GM19468 (cell line): ENCODE results near the gene TBXT.
"Not testable (repeated sequence)": the region's sequence is repeated elsewhere in the genome, so short reads cannot be mapped to it uniquely, and the experiment has no call there.

Experiments used
- ATAC-seq: cut with Tn5 transposase; IDR thresholded peaks from one replicate; pipeline ENCODE4 v1.9.1; 2021; ENCODE audit warnings: mild to moderate bottlenecking, moderate library complexity, moderate number of reproducible peaks; ENCODE audit not compliant: unreplicated experiment; ENCODE audit errors: extremely low read depth

Gene TBXT

DNA sequence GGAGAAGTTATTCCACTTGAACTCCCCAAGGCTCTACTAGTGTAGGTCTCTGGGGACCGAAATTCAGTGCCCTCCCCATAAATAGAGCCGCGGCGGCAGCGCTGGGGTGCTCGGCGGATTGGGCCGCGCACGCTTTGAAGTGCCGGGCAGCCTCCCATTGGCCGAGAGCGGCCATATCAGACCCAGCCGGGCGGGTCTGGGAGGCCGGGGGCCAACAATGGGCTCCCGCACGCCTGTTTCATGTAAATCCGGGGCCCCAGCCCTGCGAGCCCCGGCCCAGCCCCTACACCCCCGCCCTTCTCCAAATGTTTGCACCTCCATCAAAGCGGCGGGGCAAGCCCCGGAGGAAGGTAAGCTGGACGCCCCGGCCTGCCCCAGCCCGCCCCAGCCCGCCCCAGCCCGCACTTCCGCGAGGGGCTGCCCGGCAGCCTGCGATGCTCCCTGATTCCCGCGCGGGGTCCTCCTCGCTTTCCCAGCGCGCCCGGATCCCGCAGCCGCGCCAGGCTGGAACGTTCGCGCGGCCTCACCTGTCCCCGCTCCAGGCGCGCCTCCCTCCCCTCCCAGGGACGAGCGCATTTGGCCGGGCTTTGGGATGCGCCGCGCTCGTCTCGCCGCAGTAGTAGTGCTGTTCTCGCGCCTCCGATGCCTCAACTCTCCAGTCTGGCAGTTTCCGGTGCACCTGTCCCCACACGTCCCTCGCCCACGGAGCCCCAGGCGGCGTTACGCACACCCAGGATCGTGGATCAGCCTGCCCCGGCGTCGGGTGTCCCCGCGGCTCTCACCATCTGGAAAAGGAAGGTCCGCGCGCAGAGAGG lies at the start of gene TBXT:
TBXT (minus strand) TSS at position 51 of the 815 bp plus-strand sequence. CDS start 260 bp downstream, outside the sequence.
- no peak for ATAC-seq

GRCh38 chr6:166207284-166207561 lies 39.6 kb upstream of the TBXT start:
- ATAC-seq, result no peak

DNA sequence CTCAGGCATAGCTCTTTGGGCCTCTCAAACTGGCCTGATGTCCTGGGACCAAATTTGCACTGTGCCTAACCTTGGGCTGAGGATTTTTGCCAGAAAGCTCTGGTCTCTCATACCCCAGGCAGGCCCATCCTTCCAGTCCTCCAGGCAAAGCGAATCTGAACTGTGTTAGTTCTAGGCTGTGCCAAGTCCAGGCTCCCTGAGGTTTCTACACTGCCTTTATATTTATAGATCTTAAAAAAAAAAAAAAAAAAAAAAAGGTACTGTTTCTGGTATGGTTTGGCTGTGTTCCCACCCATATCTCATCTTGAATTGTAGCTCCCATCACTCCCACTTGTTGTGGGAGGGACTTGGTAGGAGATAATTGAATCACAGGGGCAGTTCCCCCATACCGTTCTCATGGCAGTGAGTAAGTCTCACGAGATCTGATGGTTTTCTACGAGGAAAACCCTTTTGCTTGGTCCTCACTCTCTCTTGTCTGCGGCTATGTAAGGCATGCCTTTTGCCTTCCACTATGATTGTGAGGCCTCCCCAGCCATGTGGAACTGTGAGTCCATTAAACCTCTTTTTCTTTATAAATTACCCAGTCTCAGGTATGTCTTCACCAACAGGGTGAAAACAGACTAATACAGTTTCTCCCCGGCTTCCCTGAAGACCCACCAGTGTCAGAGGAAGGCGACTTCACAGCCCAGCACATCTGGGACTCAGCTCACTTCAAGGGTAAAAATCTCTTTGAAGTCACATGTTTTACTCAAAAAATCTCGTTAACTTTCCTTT lies 39.0 kb upstream of the TBXT start:
- ATAC-seq, result no peak

DNA sequence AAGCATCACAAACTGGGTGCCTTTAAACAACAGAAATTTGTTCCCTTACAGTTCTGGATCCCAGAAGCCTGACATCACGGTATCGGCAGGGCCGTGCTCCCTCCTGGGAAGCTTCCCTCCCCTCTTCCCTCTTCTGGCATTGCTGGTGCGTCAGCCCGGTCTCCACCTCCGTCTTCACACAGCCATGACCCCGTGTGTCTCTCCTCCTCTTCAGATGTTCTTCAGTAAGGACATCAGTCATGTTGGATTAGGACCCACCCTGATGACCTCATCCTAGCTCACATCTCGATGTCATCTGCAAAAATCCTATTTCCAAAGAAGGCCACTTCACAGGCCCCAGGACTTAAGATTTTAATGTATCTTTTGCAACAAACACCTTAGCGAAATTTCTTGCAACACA lies 38.4 kb upstream of the TBXT start:
- ATAC-seq, result no peak

- ATAC-seq, result no peak
These were observed 37.4 kb upstream of the TBXT start for GRCh38 chr6:166204852-166205650.

GRCh38 chr6:166203641-166204222 lies 36.1 kb upstream of the TBXT start:
- no peak for ATAC-seq

DNA sequence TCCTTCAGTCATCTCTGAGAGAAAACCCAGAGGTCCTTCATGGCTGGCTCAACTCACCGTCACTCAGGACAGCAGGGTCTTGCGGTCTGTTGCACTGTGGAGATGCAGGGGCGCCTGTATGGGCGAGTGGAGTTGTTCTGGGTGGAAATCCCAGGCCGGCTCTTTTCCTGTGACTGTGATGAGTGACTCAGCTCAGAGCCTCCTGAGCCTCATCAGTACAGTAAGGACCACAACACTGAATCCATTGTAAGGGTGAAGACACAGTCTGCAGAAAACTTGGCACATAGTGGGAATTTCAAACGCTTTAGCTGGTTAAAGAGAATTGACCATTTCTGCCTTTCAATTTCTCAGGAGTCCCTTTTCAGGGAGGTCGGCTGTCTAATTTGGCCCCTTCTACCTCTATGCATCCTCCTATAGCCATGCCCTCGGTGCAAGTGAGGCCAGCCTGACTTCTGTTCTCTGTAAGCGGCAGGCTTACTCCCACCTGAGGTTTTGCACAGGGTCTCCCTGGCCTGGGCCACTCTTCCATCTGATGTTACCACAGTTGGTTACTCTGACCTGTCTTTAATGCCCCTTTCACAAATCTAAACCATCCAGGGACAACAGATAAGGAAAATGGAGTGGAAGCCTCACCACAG lies 35.5 kb upstream of the TBXT start:
- ATAC-seq, result no peak

DNA sequence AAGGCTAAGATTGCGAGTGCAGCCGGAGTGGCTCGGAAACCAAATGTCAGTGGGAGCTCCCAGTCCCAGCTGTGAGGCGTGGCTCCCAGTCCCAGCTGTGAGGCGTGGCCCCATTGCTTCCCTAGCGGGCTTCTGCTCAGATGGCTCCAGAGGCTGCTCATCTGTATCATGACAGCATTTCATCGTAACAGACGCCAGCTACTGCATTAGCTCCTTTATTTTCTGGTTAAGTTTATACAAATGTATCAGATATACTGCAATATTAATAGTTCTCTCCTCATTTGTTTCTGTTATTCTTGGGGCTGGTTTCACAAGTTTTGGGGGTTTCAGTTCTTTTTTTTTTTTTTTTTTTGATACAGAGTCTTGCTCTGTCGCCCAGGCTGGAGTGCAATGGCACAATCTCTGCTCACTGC lies 34.7 kb upstream of the TBXT start:
- ATAC-seq, result peak; percentile 66

DNA sequence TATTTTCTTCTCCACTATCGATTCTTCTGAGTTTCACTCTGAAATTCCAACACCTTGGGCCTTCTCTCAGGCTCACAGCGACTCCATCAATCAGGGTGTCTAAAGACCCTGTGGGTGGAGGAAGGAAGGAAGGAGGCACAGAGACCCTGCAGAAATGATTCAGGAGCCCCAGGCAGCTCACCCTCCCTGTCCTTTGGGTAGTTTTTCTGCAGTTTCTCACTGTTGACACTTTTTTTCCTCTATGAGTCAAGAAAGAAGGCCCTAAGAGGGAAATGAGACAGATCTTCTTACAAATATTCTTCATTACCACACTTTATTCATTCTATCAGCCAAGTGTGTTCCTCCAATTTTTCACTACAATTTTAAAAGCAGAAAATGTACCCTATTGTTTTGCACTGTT lies 34.2 kb upstream of the TBXT start:
- ATAC-seq, result no peak

GRCh38 chr6:166197361-166197760 lies 29.7 kb upstream of the TBXT start:
- no peak for ATAC-seq

DNA sequence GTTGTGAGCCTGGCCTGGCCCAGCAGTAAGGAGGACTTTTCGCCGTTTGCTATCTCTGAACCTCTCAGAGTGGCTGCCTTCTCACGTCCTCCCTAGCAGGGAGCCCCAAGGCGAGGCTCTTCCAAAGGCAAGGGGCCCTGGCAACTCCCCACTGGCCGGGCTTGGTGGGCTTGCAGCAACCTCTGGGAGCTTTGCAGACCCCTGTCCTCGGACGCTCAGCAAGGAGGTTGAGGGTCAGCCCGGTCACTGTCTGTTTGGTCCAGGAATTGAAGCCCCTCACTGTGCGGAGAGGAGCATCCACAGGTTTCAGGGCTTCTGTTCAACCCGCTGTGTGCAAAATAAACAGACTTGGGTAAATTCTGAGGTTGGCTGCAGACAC lies 28.2 kb upstream of the TBXT start:
- no peak for ATAC-seq

GRCh38 chr6:166194914-166195859 lies 27.5 kb upstream of the TBXT start:
- ATAC-seq, result no peak

DNA sequence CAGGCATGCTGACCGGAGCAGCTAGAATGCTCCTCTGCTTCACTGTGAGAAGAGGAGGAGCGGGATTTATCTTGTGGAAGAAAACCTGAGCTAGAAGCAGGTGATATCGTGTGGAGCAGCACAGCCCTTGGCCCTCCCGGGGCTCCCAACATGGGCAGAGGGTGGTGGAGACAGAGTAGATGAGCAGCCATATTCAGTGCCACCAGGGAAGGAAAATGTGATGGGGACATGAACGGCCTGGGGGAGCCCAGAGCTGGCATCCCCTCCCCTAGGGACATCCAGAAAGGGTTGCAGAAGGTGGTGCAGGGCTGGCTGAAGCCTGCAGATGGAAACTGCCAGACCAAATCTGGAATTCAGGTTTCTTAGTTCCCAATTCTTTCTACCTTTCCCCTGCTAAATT lies 24.9 kb upstream of the TBXT start:
- no peak for ATAC-seq

GRCh38 chr6:166192136-166192535 lies 24.5 kb upstream of the TBXT start:
- no peak for ATAC-seq

- ATAC-seq, result no peak
These were observed 12.1 kb upstream of the TBXT start for GRCh38 chr6:166179704-166180103.

DNA sequence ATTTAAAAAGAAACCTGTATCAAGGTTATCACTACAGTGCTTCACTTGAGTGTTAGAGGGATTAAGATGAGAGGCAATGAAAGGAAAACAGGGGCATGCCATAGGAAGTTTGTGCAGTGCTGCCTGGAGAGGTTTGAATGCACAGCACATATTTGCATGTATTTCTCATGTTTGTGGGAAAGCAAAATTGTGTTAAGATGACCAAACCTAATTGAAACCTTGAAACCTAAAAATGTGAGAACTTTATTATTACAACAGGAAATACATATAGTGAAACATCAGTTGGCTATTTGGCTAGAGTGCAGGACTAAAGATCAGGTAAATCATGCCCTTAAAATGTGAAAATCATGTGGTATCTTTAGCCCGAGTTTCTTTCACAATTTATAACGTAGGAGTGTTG lies 8.5 kb upstream of the TBXT start:
- no peak for ATAC-seq

DNA sequence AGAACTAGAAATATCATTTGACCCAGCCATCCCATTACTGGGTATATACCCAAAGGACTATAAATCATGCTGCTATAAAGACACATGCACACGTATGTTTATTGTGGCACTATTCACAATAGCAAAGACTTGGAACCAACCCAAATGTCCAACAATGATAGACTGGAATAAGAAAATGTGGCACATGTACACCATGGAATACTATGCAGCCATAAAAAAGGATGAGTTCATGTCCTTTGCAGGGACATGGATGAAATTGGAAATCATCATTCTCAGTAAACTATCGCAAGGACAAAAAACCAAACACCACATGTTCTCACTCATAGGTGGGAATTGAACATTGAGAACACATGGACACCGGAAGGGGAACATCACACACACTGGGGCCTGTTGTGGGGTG lies 7.4 kb upstream of the TBXT start:
- ATAC-seq, result not testable (repeated sequence)

GRCh38 chr6:166174031-166174430 lies 6.4 kb upstream of the TBXT start:
- ATAC-seq, result no peak

DNA sequence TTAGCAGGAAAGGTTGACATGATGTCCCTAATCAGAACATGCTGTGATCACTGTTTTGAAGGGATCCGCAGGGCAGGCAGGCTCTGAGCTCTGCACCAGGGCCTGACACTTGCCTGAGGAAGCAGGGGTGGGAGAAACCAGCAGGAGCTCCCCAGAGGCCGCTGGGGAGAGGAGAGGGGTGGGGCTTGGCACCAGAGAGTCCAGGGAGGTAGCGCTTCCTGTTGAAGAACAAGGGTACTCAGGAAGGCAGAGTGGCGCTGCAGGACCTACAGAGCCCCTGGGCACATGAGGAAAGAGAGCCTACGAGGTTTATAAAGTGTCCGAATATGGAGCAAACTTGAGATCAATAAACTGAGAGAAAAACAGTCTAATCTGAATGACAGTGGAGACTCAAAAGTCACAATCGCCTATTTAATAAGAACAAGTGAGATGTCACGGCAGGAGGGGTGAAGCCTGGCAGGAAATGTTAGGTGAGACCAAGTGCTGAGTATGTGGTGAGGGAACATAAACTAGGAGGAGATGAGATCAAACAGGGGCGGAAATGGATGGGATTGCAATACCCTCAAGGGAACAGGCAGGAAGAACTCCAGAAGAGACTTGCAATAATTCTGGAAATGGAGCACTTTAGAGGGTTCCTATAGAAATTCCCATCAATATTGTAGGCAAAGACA lies 5.8 kb upstream of the TBXT start:
- ATAC-seq, result no peak
